Endothelial cell of umbilical vein (primary cell): Measurements from ENCODE around the gene STIMATE. TPM values are rescaled to one million over a fixed set of nuclear protein-coding genes. Genes with fewer than 3 reads are reported as not detected.

Source experiments
- BruUV-seq: library from RNA; stranded (reverse); fragments of 400-500 nt; replicated peaks from 2 replicates; lab custom pipeline; 2021; lab: Mats Ljungman, UMichigan
- CTCF ChIA-PET: fragments of 300-600, 350-600 bp; sonication (Branson Sonifier 250); formaldehyde crosslinking; loops from one replicate; lab custom pipeline; 2021; ENCODE audit warnings: antibody characterized with exemption, inconsistent platforms; lab: Charles Lee
- POLR2A ChIA-PET: fragments of 300-600, 350-600 bp; sonication (Branson Sonifier 250); formaldehyde crosslinking; loops from one replicate; lab custom pipeline; 2021; ENCODE audit warnings: antibody characterized with exemption, inconsistent platforms; lab: Charles Lee
- DNase-seq: peaks from one replicate; pipeline ENCODE4 v3.0.0-alpha.2; 2011; ENCODE audit warnings: low read depth, low spot score
- FAIRE-seq: peaks from 2 replicates; lab custom pipeline; 2011; peaks lifted over from hg19 to GRCh38; lab: Jason Lieb, UNC
- H2AFZ ChIP-seq: 2 replicates; pipeline ENCODE4 v1.6.0; 2012; ENCODE audit warnings: low read depth, low read length, control low read depth, inconsistent platforms
- H3K27ac ChIP-seq: 2 replicates; pipeline ENCODE4 v1.5.1; 2011; ENCODE audit warnings: low read depth, mild to moderate bottlenecking, control low read depth, low read length, moderate library complexity; ENCODE audit not compliant: insufficient read depth
- H3K27me3 ChIP-seq, 2 experiments: 2 replicates each; pipeline versions ENCODE4 v1.6.0 to v1.6.1; 2011; ENCODE audit warnings: low read length in 2 of 2, mixed read lengths in 1 of 2; ENCODE audit not compliant: control insufficient read depth in 2 of 2, insufficient read depth in 2 of 2
- H3K36me3 ChIP-seq, 2 experiments: 2 replicates in 1 of 2; 3 replicates in 1 of 2; pipeline ENCODE4 v1.5.1; 2011; ENCODE audit warnings: low read length in 2 of 2, mild to moderate bottlenecking in 1 of 2, moderate library complexity in 1 of 2; ENCODE audit not compliant: control insufficient read depth in 2 of 2, insufficient read depth in 2 of 2; ENCODE audit errors: extremely low read depth in 1 of 2
- H3K4me1 ChIP-seq: 3 replicates; pipeline ENCODE4 v1.5.1; 2011; ENCODE audit warnings: mild to moderate bottlenecking, low read length; ENCODE audit not compliant: control insufficient read depth, insufficient read depth; ENCODE audit errors: extremely low read depth
- H3K4me2 ChIP-seq: 2 replicates; pipeline ENCODE4 v1.6.1; 2011; ENCODE audit warnings: low read length, control low read depth, mixed read lengths; ENCODE audit not compliant: insufficient read depth
- H3K4me3 ChIP-seq, 3 experiments: fragments of 200-600 bp in 1 of 3; sonication (generic), shearing (Covaris generic) in 1 of 3; replicated peaks in 1 of 3; 2 replicates each; pipeline ENCODE4 v1.5.1; 2011 to 2016; ENCODE audit warnings: control low read depth in 3 of 3, low read length in 3 of 3, mild to moderate bottlenecking in 2 of 3, inconsistent platforms in 1 of 3, low read depth in 1 of 3, moderate library complexity in 1 of 3; ENCODE audit not compliant: insufficient read depth in 1 of 3
- H3K79me2 ChIP-seq: 2 replicates; pipeline ENCODE4 v1.6.0; 2012; ENCODE audit warnings: low read length, inconsistent platforms; ENCODE audit not compliant: control insufficient read depth, insufficient read depth
- H3K9ac ChIP-seq: replicated peaks from 2 replicates; pipeline ENCODE3; 2011; ENCODE audit warnings: low read length, control low read depth; ENCODE audit not compliant: insufficient read depth; ENCODE audit errors: extremely low read depth
- H3K9me1 ChIP-seq: replicated peaks from 3 replicates; pipeline ENCODE4 v1.6.0; 2011; ENCODE audit warnings: mild to moderate bottlenecking, low read length; ENCODE audit not compliant: control insufficient read depth, insufficient read depth; ENCODE audit errors: extremely low read depth
- H3K9me3 ChIP-seq: replicated peaks from 2 replicates; pipeline ENCODE4 v1.5.1; 2012; ENCODE audit warnings: low read length, inconsistent platforms; ENCODE audit not compliant: control insufficient read depth, insufficient read depth
- H4K20me1 ChIP-seq: replicated peaks from 2 replicates; pipeline ENCODE3; 2011; ENCODE audit warnings: mild to moderate bottlenecking, low read length; ENCODE audit not compliant: control insufficient read depth, insufficient read depth; ENCODE audit errors: extremely low read depth
- EZH2 ChIP-seq: IDR thresholded peaks from 2 replicates; pipeline ENCODE4 v1.6.1; 2012; ENCODE audit warnings: borderline replicate concordance, low read depth, mild to moderate bottlenecking, moderate library complexity, low read length, inconsistent platforms; ENCODE audit not compliant: severe bottlenecking
- GATA2 ChIP-seq: IDR thresholded peaks from 2 replicates; pipeline ENCODE4 v1.7.0; 2011; ENCODE audit warnings: low read depth, mild to moderate bottlenecking, moderate library complexity, mixed read lengths, low read length; ENCODE audit not compliant: insufficient read length, insufficient read depth
- JUN ChIP-seq: IDR thresholded peaks from 2 replicates; pipeline ENCODE4 v1.6.1; 2011; ENCODE audit warnings: borderline replicate concordance, low read depth; ENCODE audit not compliant: insufficient read length, insufficient read depth
- MAX ChIP-seq: IDR thresholded peaks from 2 replicates; pipeline ENCODE4 v1.6.1; 2011; ENCODE audit not compliant: insufficient read depth, insufficient read length
- MYC ChIP-seq: IDR thresholded peaks from one replicate; pipeline ENCODE4 v1.6.1; 2011; ENCODE audit warnings: mild to moderate bottlenecking, low read depth, low read length
- POLR2A ChIP-seq: IDR thresholded peaks from 2 replicates; pipeline ENCODE4 v1.6.1; 2012; ENCODE audit warnings: low read depth, mild to moderate bottlenecking, control low read depth, low read length
- POLR2AphosphoS5 ChIP-seq: IDR thresholded peaks from 2 replicates; pipeline ENCODE4 v1.6.1; 2012; ENCODE audit warnings: low read depth, mild to moderate bottlenecking, control low read depth, low read length, moderate library complexity; ENCODE audit not compliant: insufficient read depth
- dilution Hi-C: fragments of 300-500 bp; cut with MboI; formaldehyde crosslinking; loops from one replicate; pipeline ENCODE4 v1.15.0; 2019; ENCODE audit warnings: low sequenced_read_pairs; ENCODE audit not compliant: extremely low pct_ligation_motif_present
- intact Hi-C: fragments of 100-400 bp; cut with micrococcal nuclease; formaldehyde crosslinking; loops from one replicate; pipeline ENCODE4 v1.10.0; 2022
- polyA plus RNA-seq, 4 experiments: library from polyadenylated mRNA; depleted of rRNA in 3 of 4; stranded (reverse) in 3 of 4; unstranded in 1 of 4; fragments of >200 nt; gene quantifications; 2 replicates each; pipeline versions ENCODE4 v1.2.1 to v1.2.3, GENCODE V29; 2011 to 2012; ENCODE audit warnings: missing spikeins in 1 of 4
- total RNA-seq: library from RNA; stranded (reverse); gene quantifications from 2 replicates; pipeline ENCODE4 v1.2.3, GENCODE V29; 2021

STIMATE gene
- total and polyA plus RNA-seq, 2 donors (not counting 3 experiments of a cell fraction or from before 2014, with no cell fraction given), result 18.2 to 24.0 TPM

GRCh38 chr3:52805270-52806039, 91.9 kb downstream of the STIMATE start:
- intact Hi-C loops (no loop called here), dilution Hi-C loops (no loop called here)
- FAIRE-seq, result no peak
- no peak for DNase-seq
- BruUV-seq, result no TSS peak
- no peak overlapping the region for H3K9ac ChIP-seq
- no peak overlapping the region for H2AFZ ChIP-seq
- no peaks in the 10 kb centered on the region for H4K20me1 ChIP-seq
- H3K27ac ChIP-seq, result no peak overlapping the region
- H3K27me3 ChIP-seq, result no peaks in the 10 kb centered on the region
- H3K36me3 ChIP-seq, result no peaks in the 10 kb centered on the region
- no peaks in the 10 kb centered on the region for H3K9me3 ChIP-seq
- CTCF ChIA-PET, result interaction anchor here (0.7 to 1.2 kb wide), 2 partner anchors 13 to 15 kb away, joined by 3 read pairs; no protein-coding TSS in a partner anchor
- POLR2A ChIA-PET, result no interaction called here
- no peak overlapping the region for H3K4me3 ChIP-seq
- H3K9me1 ChIP-seq, result no peaks in the 10 kb centered on the region
- H3K79me2 ChIP-seq, result no peaks in the 10 kb centered on the region
- H3K4me2 ChIP-seq, result no peak overlapping the region
- TF ChIP-seq MAX (no peak), EZH2 (no peak), POLR2AphosphoS5 (no peak), JUN (no peak), MYC (no peak), GATA2 (no peak)
- no peaks in the 10 kb centered on the region for H3K4me1 ChIP-seq

- H3K79me2 ChIP-seq, result no peaks in the 10 kb centered on the region
- no peaks in the 10 kb centered on the region for H3K9me1 ChIP-seq
- H3K4me3 ChIP-seq, result no peak overlapping the region
- intact Hi-C loops, result no loop called here
- H3K4me1 ChIP-seq, result no peaks in the 10 kb centered on the region
- DNase-seq (no peak), FAIRE-seq (no peak)
- BruUV-seq, result no TSS peak
- CTCF ChIA-PET, result interaction anchor here (1.1 kb wide), 1 partner anchor 9 kb away, joined by 5 read pairs; no protein-coding TSS in a partner anchor
- H3K27me3 ChIP-seq, result no peaks in the 10 kb centered on the region
- POLR2A ChIA-PET, result no interaction called here
- no peaks in the 10 kb centered on the region for H4K20me1 ChIP-seq
- H3K9ac ChIP-seq, result no peak overlapping the region
- H3K27ac ChIP-seq, result no peak overlapping the region
- H3K9me3 ChIP-seq, result no peaks in the 10 kb centered on the region
- H3K36me3 ChIP-seq, result no peaks in the 10 kb centered on the region
- no peak overlapping the region for H3K4me2 ChIP-seq
- TF ChIP-seq EZH2 (no peak), POLR2A (no peak)
- dilution Hi-C loops, result no loop called here
- H2AFZ ChIP-seq, result no peak overlapping the region
Measured at GRCh38 chr3:52801839-52802238, 95.5 kb downstream of the STIMATE start.
